CD14-positive monocyte (primary cell): ENCODE results near the gene SLC10A1. TPM values are rescaled to one million over a fixed set of nuclear protein-coding genes. Genes with fewer than 3 reads are reported as not detected.

ENCODE experiments used
- DNase-seq, 3 donors: peaks; one replicate each; pipeline ENCODE4 v3.0.0-alpha.2; 2011 to 2022
- H2AFZ ChIP-seq: 2 replicates; pipeline ENCODE4 v1.6.0; 2012; ENCODE audit warnings: mild to moderate bottlenecking, low read depth, low read length, inconsistent platforms; ENCODE audit not compliant: insufficient read depth, poor library complexity, severe bottlenecking
- H3K27ac ChIP-seq, 2 donors: 1 replicate in 1 of 2; 2 replicates in 1 of 2; pipeline ENCODE4 v1.5.1; 2012 to 2013; ENCODE audit warnings: low read length in 2 of 2, control low read depth in 1 of 2, inconsistent platforms in 1 of 2, low read depth in 1 of 2, mild to moderate bottlenecking in 1 of 2
- H3K27me3 ChIP-seq, 2 donors: one replicate each; pipeline versions ENCODE4 v1.6.0 to v1.6.1; 2011 to 2013; ENCODE audit warnings: low read length in 2 of 2; ENCODE audit not compliant: control insufficient read depth in 2 of 2, insufficient read depth in 2 of 2
- H3K36me3 ChIP-seq, 2 donors: replicated peaks in 1 of 2; 1 replicate in 1 of 2; 2 replicates in 1 of 2; pipeline versions ENCODE4 v1.5.1 to v1.6.1; 2012 to 2013; ENCODE audit warnings: low read length in 2 of 2, control low read depth in 1 of 2, inconsistent platforms in 1 of 2, mild to moderate bottlenecking in 1 of 2; ENCODE audit not compliant: insufficient read depth in 2 of 2, control insufficient read depth in 1 of 2
- H3K4me1 ChIP-seq, 2 donors: 1 replicate in 1 of 2; 2 replicates in 1 of 2; pipeline versions ENCODE4 v1.5.1 to v1.6.1; 2012 to 2013; ENCODE audit warnings: low read length in 2 of 2, control low read depth in 1 of 2, inconsistent platforms in 1 of 2, mild to moderate bottlenecking in 1 of 2, moderate library complexity in 1 of 2; ENCODE audit not compliant: insufficient read depth in 2 of 2, control insufficient read depth in 1 of 2
- H3K4me2 ChIP-seq: replicated peaks from 2 replicates; pipeline ENCODE3; 2012; ENCODE audit warnings: low read length, moderate library complexity, mild to moderate bottlenecking; ENCODE audit not compliant: poor library complexity, severe bottlenecking; ENCODE audit errors: extremely low read depth
- H3K4me3 ChIP-seq, 3 experiments: fragments of 200-600 bp in 1 of 3; sonication (generic) in 1 of 3; replicated peaks in 1 of 3; 1 replicate in 2 of 3; 2 replicates in 1 of 3; pipeline ENCODE4 v1.5.1; 2011 to 2013; ENCODE audit warnings: low read length in 3 of 3, mild to moderate bottlenecking in 3 of 3, control low read depth in 2 of 3, low read depth in 2 of 3, inconsistent platforms in 1 of 3, moderate library complexity in 1 of 3
- H3K79me2 ChIP-seq: 2 replicates; pipeline ENCODE4 v1.6.0; 2012; ENCODE audit warnings: mild to moderate bottlenecking, control low read depth, inconsistent platforms, low read length, moderate library complexity; ENCODE audit not compliant: insufficient read depth
- H3K9ac ChIP-seq: 2 replicates; pipeline ENCODE4 v1.6.0; 2017; ENCODE audit warnings: low read length, mild to moderate bottlenecking; ENCODE audit not compliant: insufficient read depth, poor library complexity, severe bottlenecking
- H3K9me3 ChIP-seq, 2 donors: replicated peaks in 1 of 2; 1 replicate in 1 of 2; 2 replicates in 1 of 2; pipeline versions ENCODE4 v1.5.1 to v1.6.1; 2012 to 2013; ENCODE audit warnings: low read length in 2 of 2, control low read depth in 1 of 2; ENCODE audit not compliant: control insufficient read depth in 1 of 2, insufficient read depth in 1 of 2
- H4K20me1 ChIP-seq: 2 replicates; pipeline ENCODE4 v1.6.0; 2012; ENCODE audit warnings: mild to moderate bottlenecking, low read length, control low read depth, moderate library complexity; ENCODE audit not compliant: insufficient read depth
- H3K27ac Mint-ChIP-seq, 7 donors: one replicate each; pipeline ENCODE4 v1.8.0; 2020; ENCODE audit warnings: mild to moderate bottlenecking in 7 of 7, mixed read lengths in 7 of 7, moderate library complexity in 6 of 7, inconsistent platforms in 2 of 7
- H3K27me3 Mint-ChIP-seq, 3 donors: one replicate each; pipeline ENCODE4 v1.8.0; 2021 to 2022; ENCODE audit warnings: low read depth in 3 of 3, mild to moderate bottlenecking in 3 of 3, mixed read lengths in 3 of 3, moderate library complexity in 3 of 3, inconsistent platforms in 1 of 3
- H3K36me3 Mint-ChIP-seq, 2 donors: one replicate each; pipeline ENCODE4 v1.8.0; 2020; ENCODE audit warnings: mixed read lengths in 2 of 2, inconsistent platforms in 1 of 2, mild to moderate bottlenecking in 1 of 2
- H3K4me1 Mint-ChIP-seq: one replicate; pipeline ENCODE4 v1.8.0; 2020; ENCODE audit warnings: mild to moderate bottlenecking, mixed read lengths
- H3K4me3 Mint-ChIP-seq, 2 donors: one replicate each; pipeline ENCODE4 v1.8.0; 2020; ENCODE audit warnings: mild to moderate bottlenecking in 2 of 2, mixed read lengths in 2 of 2, moderate library complexity in 1 of 2
- H3K9me3 Mint-ChIP-seq, 7 donors: one replicate each; pipeline ENCODE4 v1.8.0; 2020 to 2022; ENCODE audit warnings: mixed read lengths in 7 of 7, mild to moderate bottlenecking in 6 of 7, moderate library complexity in 6 of 7, inconsistent platforms in 2 of 7
- CTCF ChIP-seq: fragments of 200-600 bp; IDR thresholded peaks from one replicate; pipeline ENCODE4 v1.8.0; 2022; ENCODE audit warnings: antibody characterized with exemption, mild to moderate bottlenecking
- WGBS: methylation state at CpG from one replicate; pipeline ENCODE4 v1.1.5; 2013; ENCODE audit warnings: missing lambda C conversion rate; ENCODE audit not compliant: insufficient coverage; 5-methylcytosine and 5-hydroxymethylcytosine counted together
- intact Hi-C, 2 donors: fragments of 100-400 bp; cut with micrococcal nuclease; formaldehyde crosslinking; loops; one replicate each; pipeline versions ENCODE4 v1.15.0 to v1.15.1; 2023
- polyA plus RNA-seq, 3 donors: library from polyadenylated mRNA; depleted of rRNA in 1 of 3; unstranded in 2 of 3; stranded (reverse) in 1 of 3; fragments of 300-500 nt in 2 of 3; fragments of >200 nt in 1 of 3; fragmentation: Illumina TruSeq in 2 of 3; gene quantifications; 1 replicate in 2 of 3; 2 replicates in 1 of 3; pipeline ENCODE4 v1.2.3, GENCODE V29; 2012 to 2021

Gene SLC10A1
- polyA plus RNA-seq, 3 donors = 0.09 TPM; not detected in 2

GRCh38 chr14:69839661-69840060, 42.6 kb upstream of the SLC10A1 start:
- H3K9ac ChIP-seq = no peak overlapping the region
- peaks cover 2 to 13% (median 8%) of the 10 kb centered on the region in 3 donors for H3K27me3 Mint-ChIP-seq
- H3K27ac ChIP-seq = no peak overlapping the region
- H3K4me3 ChIP-seq = no peak overlapping the region
- H3K4me2 ChIP-seq = no peak overlapping the region
- WGBS = 100% methylated on average over 1 of the region's 3 CpGs
- H3K4me3 Mint-ChIP-seq = no peak overlapping the region
- no peak for DNase-seq
- H3K9me3 ChIP-seq = no peaks in the 10 kb centered on the region
- no peaks in the 10 kb centered on the region for H3K4me1 ChIP-seq
- no peak overlapping the region for H3K27ac Mint-ChIP-seq
- H3K36me3 ChIP-seq = no peaks in the 10 kb centered on the region
- TF ChIP-seq CTCF = no peak
- no peaks in the 10 kb centered on the region for H3K4me1 Mint-ChIP-seq
- H3K9me3 Mint-ChIP-seq = no peaks in the 10 kb centered on the region
- H4K20me1 ChIP-seq = no peaks in the 10 kb centered on the region
- H3K79me2 ChIP-seq = no peaks in the 10 kb centered on the region
- H2AFZ ChIP-seq = no peak overlapping the region
- H3K36me3 Mint-ChIP-seq = no peaks in the 10 kb centered on the region
- intact Hi-C loops = no loop called here
- peaks cover 0 to 5% of the 10 kb centered on the region in 2 donors for H3K27me3 ChIP-seq

GRCh38 chr14:69838881-69839416, 41.9 kb upstream of the SLC10A1 start:
- Mint-ChIP-seq H3K4me1 (no peaks in the 10 kb centered on the region), H3K27me3 (peaks cover 6 to 17% (median 8%) of the 10 kb centered on the region in 3 donors), H3K4me3 (no peak overlapping the region), H3K27ac (no peak overlapping the region), H3K36me3 (no peaks in the 10 kb centered on the region), H3K9me3 (no peaks in the 10 kb centered on the region)
- Histone ChIP-seq H3K36me3 (no peaks in the 10 kb centered on the region), H4K20me1 (no peaks in the 10 kb centered on the region), H3K27ac (no peak overlapping the region), H3K27me3 (peaks cover 0 to 5% of the 10 kb centered on the region in 2 donors), H3K79me2 (no peaks in the 10 kb centered on the region), H3K4me1 (no peaks in the 10 kb centered on the region), H3K4me2 (no peak overlapping the region), H3K4me3 (no peak overlapping the region), H2AFZ (no peak overlapping the region), H3K9me3 (no peaks in the 10 kb centered on the region), H3K9ac (no peak overlapping the region)
- WGBS = 0% methylated on average over 1 of the region's 3 CpGs
- intact Hi-C loops = no loop called here
- TF ChIP-seq CTCF = no peak
- DNase-seq = no peak
